NCI-H510A (cell line): Measurements from ENCODE around the gene DIP2C.
"Not testable (repeated sequence)": the region's sequence is repeated elsewhere in the genome, so short reads cannot be mapped to it uniquely, and the experiment has no call there.

Experiments
- DNase-seq: peaks from one replicate; lab custom pipeline; 2025; lab: John Stamatoyannopoulos, UW

DIP2C gene

DNA sequence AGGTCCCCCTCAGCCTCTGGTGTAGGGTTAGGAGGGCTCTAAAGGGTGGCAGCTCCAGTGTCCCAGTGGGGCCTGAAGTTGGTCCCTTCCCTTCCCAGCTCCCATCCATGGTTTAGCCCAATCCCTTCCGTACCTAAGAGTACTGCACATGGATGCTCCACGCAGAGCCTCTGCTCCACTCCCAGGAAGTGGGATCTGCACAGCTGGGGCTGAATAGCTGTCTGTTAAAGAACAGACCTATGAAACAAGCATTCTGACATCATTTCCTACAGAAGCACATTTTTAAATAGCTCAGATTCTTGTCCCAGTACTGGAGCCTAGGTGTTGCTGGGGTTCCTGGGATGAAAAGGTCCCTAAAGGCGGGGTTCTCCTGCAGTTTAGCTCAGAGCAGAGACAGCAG is 418.3 kb downstream of the DIP2C start:
- no peak for DNase-seq

DNA sequence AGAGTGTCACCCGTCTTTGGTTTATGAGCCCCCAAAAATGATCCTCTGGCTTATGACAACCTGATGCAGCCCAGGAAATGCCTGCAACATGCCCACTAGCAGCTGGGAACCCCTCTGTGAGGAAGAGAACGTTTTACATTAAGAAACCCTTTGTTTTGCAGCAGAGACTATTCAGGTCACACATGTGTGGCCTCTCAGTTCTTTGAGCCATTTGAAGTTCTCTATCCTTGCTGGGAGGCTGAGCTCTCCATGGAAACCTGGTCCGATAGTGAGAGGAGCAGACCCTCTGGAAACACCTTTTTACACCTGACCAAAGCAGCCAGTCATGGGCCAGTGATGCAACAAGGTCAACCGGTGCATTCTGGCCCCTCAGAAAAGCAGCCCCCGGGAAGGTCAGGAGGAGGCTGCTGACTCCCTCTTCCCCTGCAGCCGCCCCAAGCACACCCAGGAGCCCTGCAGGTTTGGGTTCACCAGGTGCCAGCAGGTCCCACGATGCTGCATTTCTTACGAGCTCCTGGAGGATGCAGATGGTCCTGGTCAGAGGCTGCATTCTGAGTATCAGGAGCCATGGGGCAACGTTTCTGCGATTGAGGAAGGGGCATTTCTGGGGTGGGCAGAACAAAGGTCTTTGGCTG is 419.9 kb downstream of the DIP2C start:
- DNase-seq: no peak

DNA sequence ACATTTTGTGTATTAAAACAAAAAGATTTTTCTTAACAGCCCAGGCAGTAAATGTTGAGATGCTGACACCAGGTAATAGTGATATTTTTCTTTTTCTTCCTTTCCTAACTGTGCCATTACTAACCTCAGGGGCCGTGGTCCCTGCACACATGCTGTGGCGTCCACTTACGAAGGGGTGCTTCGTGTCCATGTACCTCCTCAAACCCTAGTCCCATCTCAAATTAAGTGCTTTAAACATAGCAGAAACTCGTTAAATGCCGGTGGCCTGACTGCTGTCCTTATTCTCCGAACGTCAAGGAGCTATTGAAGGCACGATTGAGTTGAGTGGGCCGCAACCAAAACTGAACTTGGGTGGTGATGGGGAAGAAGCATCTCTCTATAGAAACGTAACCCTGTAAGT is 421.8 kb downstream of the DIP2C start:
- no peak for DNase-seq

DNA sequence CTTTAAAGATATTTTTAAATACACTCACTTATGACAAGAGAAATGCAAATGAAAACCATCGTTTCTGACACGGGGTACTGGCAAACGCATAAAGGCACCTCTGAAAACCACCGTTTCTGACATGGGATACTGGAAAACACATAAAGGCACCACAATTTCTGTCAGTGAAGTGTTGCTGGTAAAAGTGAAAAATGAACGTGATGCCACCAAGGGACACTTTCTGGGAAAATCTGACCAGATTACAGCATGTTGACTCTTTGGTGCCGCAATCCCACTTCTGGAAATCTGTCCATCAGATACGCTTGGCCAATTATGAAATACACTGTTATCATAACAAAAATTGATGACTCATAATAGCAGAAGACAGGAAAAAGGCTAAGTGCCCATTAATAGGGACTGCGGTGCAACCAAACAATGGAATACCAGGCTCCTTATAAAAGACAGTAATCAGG is 422.5 kb downstream of the DIP2C start:
- DNase-seq: no peak

DNA sequence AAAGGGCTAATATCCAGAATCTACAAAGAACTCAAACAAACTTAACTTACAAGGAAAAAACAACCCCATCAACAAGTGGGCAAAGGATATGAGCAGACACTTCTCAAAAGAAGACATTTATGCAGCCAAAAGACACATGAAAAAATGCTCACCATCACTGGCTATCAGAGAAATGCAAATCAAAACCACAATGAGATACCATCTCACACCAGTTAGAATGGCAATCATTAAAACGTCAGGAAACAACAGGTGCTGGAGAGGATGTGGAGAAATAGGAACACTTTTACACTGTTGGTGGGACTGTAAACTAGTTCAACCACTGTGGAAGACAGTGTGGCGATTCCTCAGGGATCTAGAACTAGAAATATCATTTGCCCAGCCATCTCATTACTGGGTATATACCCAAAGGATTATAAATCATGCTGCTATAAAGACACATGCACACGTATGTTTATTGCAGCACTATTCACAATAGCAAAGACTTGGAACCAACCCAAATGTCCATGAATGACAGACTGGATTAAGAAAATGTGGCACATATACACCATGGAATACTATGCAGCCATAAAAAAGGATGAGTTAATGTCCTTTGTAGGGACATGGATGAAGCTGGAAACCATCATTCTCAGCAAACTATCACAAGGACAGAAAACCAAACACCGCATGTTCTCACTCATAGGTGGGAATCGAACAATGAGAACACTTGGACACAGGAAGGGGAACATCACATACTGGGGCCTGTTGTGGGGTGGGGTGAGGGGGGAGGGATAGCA is 423.5 kb downstream of the DIP2C start:
- not testable (repeated sequence) for DNase-seq

DNA sequence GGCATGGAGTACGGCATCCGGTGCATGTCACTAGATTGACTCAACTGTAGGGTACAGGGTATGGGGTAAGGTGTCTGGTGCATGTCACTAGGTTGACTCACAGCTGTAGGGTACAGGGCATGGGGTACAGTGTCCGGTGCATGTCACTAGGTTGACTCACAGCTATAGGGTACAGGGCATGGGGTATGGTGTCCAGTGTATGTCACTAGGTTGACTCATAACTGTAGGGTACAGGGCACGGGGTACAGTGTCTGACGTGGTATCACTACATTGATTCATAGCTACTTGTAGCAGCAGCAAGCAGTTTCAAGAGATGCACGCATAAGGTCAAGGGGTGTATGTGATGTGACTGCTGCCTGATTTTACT is 424.4 kb downstream of the DIP2C start:
- not testable (repeated sequence) for DNase-seq

DNA sequence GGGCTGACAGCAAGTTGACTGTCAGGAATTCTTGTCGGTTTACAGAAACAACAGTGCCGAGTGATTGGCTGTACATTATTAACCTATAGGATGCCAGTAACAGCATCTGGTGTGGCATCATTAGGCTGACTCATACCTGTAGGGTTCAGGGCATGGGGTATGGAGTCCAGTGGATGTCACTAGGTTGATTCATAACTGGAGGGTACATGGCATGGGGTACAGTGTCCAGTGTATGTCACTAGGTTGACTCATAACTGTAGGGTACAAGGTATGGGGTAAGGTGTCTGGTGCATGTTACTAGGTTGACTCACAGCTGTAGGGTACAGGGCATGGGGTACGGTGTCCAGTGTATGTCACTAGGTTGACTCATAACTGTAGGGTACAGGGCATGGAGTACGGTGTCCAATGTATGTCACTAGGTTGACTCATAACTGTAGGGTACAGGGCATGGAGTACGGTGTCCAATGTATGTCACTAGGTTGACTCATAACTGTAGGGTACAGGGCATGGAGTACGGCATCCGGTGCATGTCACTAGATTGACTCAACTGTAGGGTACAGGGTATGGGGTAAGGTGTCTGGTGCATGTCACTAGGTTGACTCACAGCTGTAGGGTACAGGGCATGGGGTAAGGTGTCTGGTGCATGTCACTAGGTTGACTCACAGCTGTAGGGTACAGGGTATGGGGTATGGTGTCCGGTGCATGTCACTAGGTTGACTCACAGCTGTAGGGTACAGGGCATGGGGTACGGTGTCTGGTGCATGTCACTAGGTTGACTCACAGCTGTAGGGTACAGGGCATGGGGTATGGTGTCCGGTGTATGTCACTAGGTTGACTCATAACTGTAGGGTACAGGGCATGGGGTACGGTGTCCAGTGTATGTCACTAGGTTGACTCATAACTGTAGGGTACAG is 425.1 kb downstream of the DIP2C start:
- not testable (repeated sequence) for DNase-seq

DNA sequence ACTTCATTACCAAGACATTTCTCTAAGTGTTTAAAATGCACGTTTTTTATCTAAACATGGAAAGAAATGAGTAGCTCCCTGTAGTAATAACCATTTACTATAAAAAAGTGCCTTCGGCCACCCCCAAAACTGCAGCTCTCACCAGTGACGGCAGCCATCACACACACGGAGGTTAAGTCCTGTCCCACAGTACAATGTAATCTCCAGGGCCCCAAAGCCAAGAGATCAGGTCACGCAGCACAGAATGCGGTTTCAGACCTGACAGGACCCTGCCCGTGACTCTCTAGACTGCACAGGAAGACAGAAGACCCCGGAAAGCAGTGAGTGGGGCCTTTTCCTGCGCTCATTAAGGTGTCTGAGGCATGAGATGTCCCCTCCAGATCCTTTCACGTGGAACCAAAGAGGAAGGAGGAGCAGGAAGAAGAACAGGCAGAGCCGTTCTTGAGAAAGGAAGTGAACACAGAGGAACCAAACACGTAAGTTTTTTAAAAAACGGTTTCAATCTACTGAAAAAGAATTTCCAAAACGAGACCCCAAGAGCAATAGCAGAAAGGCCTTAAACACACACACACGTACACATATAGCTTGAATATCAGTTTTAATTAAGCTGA is 428.5 kb downstream of the DIP2C start:
- DNase-seq: no peak

DNA sequence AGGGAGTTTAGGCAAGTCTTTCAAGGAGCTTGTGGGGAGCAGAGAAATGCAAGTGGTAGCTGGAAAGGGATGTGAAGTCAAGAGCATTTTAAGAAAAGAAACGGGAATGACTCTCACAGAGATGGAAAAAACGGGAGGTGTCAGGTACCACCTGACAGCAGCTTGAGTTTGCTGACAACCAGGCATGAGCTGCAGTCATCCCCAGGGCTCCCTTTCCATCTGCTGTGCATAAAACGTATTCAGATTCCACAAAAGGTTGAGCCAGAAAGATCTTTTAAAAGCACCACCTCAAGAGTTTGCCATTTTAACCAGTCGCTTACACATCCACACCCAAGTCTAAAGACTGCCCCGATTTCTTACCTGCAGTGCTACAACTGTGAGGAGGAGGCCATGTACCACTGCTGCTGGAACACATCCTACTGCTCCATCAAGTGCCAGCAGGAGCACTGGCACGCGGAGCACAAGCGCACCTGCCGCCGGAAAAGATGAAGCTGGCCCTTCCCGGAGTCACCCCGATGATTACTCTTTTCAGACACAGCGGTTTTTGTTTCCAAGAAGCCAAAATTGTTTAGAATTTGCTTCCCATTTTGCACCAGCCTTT is 437.4 kb downstream of the DIP2C start:
- no peak for DNase-seq

DNA sequence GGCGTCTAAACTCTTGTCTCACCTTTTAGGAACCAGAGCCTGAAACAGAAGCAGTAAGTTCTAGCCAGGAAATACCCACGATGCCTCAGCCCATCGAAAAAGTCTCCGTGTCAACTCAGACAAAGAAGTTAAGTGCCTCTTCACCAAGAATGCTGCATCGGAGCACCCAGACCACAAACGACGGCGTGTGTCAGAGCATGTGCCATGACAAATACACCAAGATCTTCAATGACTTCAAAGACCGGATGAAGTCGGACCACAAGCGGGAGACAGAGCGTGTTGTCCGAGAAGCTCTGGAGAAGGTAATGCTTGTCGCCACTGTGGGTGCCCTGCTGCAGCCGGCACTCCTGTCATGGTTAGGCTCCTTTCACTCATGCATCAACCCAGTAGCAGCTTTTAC is 441.2 kb downstream of the DIP2C start:
- DNase-seq: no peak

DNA sequence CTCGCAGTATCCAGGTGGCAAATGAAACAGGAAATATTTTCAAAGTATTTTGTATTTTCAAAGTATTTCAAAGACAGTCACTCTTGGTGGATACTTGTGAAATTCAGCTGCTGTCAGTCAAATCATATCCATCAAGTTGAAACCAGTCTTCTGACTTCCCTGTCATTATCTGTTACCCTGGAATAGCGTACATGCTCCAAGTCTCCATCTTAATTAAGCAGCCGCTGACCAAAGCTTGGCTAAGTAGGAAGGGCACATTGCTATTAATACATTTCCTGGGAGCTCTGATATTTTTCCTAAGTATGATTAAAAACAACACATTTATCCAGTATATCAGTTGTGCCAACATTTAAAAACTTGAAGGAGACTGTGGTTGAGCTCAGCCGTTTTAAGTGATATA is 442.0 kb downstream of the DIP2C start:
- no peak for DNase-seq

DNA sequence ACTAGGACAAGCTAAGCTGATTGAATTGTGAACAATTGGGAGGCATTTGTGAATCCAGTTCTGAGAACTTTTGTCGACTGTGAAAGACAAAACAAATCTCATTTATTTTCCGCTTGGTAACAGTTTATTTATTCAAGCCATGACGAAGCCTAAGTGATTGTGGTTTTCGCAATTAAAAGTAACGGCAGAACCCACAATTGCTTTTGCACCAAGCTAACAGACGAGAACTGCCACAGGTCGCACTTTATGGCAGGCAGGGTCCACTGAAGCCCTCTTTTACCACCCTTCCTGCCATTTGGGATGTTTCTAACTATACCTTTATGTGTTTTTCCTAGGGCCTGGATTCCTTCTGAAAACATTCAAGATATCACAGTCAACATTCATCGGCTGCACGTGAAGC is 443.0 kb downstream of the DIP2C start:
- DNase-seq: no peak

DNA sequence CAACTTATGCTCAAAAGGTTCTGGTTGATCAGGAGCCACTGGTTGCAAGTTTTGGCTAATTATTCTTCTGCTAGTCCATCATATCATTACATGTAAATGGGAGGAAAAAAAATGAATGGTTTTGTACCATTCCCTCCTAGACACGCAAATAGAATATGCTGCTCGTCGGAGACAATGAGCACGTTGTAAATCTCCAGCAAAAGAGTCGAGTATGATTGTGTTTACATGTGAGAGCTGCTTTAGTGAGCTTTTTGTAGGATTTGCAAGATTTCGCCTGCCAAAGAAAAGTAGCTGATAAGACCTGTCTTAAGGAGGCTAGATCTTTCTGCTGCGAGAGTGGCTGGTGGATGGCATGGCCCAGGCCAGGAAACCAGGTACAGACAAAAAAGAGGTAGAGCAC is 445.2 kb downstream of the DIP2C start:
- no peak for DNase-seq

DNA sequence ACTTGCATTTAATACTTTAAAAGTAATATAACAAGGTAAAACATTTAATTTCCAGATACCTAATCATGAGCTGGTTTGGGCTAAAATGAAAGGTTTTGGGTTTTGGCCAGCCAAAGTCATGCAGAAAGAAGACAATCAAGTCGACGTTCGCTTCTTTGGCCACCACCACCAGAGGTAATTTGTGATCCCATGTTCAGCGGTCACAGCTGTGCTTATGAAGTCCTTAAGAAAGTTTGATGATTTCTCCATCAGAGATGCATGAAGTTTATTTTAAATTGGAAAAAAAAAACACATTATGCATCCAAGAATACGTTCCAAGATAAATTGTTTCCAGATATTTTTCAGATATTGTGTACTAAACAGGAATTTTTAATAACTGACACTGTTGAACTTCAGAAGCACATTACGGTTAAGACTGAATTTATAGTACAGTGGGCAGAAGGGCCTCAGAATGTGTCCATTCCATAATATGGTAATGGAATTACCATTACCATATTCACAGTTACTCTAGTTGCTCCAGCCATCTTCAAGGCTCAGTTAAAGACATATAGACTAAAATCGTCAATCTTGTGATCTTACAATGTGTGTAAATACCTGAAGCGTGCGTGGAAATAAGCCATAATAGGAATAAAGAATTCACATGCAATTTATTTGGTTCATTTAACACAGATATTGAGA is 447.4 kb downstream of the DIP2C start:
- DNase-seq: no peak

DNA sequence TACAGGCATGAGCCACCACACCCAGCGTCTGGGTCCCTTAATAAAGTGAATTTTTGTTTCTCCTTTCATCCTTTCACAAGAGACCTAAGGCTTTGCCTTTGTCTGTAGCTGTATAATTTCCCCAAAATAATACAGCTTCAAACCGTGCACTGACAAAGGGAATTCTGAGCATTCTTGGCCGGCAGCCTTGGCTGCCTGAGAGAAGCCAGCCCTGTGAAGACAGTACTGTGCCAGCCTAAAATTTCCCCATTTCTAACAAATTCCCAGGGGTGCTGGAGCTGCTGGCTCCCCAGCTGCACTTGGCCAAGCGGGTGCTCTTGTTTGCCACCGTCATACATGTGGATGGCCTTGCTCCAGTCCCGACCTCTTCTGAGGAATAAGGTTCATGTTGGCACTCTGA is 448.0 kb downstream of the DIP2C start:
- DNase-seq: no peak

DNA sequence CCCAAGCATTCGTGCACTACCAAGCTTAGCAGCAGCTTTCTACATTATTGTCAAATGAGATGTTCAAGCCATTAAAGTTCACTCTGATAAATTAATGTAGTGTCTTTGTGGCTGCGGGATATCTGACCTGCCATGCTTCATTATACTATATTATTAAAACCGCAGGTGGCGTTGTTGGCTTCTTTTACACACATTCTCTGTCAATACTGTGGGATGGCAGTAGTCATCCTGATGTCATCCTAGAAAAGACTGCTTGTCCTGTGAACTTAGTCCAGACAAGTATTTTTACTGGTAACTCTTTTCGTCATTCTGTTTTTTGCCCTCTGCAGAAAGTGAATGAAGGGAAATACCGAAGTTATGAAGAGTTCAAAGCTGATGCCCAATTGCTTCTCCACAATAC is 450.4 kb downstream of the DIP2C start:
- DNase-seq: no peak

DNA sequence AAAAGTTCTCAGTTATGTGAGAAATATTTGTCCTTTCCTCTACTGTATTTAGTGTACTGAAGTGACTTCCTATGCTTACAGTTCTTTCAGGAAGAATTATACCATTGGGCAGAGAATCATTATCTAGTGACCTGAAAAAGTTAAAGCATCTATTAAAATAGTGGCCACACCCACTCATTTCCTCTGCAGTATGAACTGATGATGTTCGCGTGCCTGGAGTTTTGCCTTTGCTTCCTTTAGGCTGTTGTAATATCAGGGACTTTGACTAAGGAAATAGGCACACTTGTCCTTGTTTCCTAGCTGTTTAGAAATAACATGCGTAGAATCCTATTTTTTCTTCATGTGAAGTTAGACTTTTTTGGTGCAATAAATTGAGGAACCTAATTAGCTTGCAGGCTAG is 453.6 kb downstream of the DIP2C start:
- no peak for DNase-seq

DNA sequence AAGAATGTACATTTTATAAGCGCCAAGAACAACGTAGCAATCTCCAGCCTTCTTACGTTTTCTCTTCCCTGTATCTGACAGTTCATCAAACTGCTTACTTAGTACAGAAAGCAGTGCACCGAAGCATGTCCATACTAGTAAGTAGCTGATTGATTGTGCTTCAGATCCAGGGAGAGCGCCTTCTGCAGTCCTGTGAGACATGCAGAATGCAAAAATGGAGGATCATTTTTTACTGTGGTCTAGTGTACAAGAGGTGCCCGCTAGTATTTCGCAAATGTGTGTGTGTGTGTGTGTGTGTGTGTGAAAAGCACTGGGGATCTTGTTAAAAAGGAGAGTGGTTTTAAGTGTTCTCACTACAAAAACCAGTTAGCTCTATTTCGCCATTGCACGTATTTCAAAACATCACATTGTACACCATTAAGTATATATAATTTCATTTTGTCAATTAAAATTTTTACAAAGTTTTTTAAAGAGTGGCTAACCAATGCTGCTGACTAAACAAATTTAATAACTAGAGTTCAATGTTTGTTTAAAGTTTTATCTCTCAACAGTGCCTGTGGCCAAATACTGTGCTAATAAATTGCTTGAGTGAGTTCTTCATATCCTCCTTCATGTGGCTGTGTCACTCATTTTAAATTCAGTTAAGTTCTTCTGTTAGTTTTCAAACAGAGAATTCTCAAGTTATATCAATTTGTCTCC is 454.6 kb downstream of the DIP2C start:
- no peak for DNase-seq

DNA sequence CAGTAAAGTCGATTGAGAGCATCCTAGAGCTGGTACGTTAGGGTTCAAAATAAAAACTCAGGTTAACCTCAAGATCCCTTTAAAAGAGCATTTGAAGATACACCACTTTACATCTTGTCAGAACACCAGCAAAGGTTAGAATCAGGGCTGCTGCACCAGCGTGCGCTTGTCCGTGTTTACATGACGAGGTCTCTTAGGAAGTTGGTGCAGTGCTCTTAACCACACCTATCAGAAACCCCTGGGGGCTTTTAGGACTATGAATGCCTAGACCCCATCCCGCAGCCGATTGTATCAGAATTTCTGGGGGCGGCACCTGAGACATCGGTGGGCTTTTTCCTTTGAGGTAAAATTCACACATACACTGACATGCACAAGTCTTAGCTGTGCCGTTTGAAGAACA is 456.6 kb downstream of the DIP2C start:
- DNase-seq: no peak

DNA sequence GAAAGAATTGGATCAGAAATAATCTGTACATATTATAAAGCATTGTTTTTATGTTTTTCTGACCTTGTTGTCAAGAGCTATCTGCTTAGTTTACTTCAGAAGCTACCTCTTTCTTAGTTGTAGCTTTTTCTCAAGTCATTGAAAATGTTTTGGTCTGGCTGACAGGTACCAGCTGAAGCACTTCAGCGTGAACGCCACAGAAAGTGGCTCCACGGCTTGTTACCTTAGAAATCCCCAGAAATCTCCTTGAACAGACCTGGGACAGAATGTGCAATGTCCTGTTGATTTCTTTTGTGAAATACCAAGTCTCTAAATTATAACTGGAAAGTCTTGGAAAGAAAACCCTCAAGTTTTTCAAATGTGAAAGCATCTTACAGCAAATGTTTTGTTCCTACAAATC is 457.4 kb downstream of the DIP2C start:
- DNase-seq: no peak

DNA sequence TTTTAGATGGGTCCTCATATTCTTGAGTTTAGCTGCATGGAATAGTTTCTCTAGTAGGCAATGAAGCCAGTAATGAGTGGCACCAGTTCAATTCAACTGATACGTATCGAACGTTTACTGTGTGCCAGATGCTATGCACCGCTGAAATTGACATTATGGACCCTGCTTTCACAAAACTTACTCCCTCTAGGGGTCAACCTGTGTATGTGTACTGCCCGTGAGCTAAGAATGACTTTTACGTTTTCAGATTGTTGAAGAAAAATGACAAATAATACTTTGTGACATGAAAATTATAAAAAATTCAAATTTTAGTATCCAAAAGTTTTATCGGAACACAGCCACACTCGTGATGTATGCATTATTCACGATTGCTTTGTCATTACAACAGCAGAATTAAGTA is 458.7 kb downstream of the DIP2C start:
- DNase-seq: no peak
